ENCODE data around the gene MISFA. TPM values are rescaled to one million over a fixed set of nuclear protein-coding genes. Genes with fewer than 3 reads are reported as not detected.

MISFA gene
- total RNA-seq, 1 experiment from 2014 or later, result 7.9 TPM

DNA sequence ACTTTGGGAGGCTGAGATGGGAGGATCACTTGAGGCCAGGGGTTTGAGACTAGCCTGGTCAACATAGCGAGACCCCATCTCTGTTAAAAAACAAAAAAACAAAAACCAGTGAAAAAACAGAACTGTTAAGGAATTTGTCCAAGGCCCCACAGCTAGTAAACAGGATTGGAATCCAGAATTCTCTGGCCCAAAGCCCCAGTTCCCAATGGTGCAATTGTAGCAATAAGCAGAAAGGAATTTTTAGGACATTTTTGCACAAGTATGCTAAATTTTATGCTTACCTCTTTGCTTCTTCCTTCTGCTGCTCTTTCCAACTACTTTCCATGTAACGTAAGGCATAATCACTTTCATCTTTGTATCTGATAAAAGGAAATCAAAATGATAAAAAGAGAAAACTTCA lies 11.6 kb downstream of the MISFA start:
- Histone ChIP-seq H3K27ac (no peak overlapping the region), H3F3A (ENCODE audit: insufficient read depth, low read depth) (0 out of 2 replicates have a peak, but pooled peaks cover 8% of the 10 kb centered on the region), H3K9me2 (ENCODE audit: insufficient read depth) (no peaks in the 10 kb centered on the region), H3K36me3 (ENCODE audit: low read depth) (peaks cover 25% of the 10 kb centered on the region), H3K4me1 (replicated peaks; ENCODE audit: insufficient read depth) (no peaks in the 10 kb centered on the region), H3K27me3 (ENCODE audit: insufficient read depth, low read depth) (no peaks in the 10 kb centered on the region), H3K9me3 (ENCODE audit: insufficient read depth, low read depth) (no peaks in the 10 kb centered on the region), H2AFZ (no peak overlapping the region), H3K4me2 (no peak overlapping the region), H4K20me1 (ENCODE audit: insufficient read depth) (peaks cover 26% of the 10 kb centered on the region; the same call in 1 of the 2 replicates), H3K4me3 (no peak overlapping the region), H3K79me2 (ENCODE audit: low read depth) (0 out of 2 replicates have a peak, but pooled peaks cover 4% of the 10 kb centered on the region)
- intact Hi-C loops (cut with micrococcal nuclease; ENCODE audit: unreplicated experiment), result no loop called here
- ChIA-PET CTCF (interaction anchor here (0.6 kb wide), 1 partner anchor 348 kb away, joined by 4 read pairs; no protein-coding TSS in a partner anchor), POLR2A (ENCODE audit: unreplicated experiment) (interaction anchor here (0.7 kb wide), 1 partner anchor 1327 kb away, joined by 5 read pairs; no protein-coding TSS in a partner anchor)
- BruUV-seq (replicated peaks), result no TSS peak
- no peak for DNase-seq
- no peak for TF ChIP-seq EZH2 (IDR thresholded peaks at IDR 0.05; ENCODE audit: low read depth)
- TF ChIP-seq, protein P1, sequence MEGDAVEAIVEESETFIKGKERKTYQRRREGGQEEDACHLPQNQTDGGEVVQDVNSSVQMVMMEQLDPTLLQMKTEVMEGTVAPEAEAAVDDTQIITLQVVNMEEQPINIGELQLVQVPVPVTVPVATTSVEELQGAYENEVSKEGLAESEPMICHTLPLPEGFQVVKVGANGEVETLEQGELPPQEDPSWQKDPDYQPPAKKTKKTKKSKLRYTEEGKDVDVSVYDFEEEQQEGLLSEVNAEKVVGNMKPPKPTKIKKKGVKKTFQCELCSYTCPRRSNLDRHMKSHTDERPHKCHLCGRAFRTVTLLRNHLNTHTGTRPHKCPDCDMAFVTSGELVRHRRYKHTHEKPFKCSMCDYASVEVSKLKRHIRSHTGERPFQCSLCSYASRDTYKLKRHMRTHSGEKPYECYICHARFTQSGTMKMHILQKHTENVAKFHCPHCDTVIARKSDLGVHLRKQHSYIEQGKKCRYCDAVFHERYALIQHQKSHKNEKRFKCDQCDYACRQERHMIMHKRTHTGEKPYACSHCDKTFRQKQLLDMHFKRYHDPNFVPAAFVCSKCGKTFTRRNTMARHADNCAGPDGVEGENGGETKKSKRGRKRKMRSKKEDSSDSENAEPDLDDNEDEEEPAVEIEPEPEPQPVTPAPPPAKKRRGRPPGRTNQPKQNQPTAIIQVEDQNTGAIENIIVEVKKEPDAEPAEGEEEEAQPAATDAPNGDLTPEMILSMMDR (conservative IDR thresholded peaks at IDR 0.05), result no peak

DNA sequence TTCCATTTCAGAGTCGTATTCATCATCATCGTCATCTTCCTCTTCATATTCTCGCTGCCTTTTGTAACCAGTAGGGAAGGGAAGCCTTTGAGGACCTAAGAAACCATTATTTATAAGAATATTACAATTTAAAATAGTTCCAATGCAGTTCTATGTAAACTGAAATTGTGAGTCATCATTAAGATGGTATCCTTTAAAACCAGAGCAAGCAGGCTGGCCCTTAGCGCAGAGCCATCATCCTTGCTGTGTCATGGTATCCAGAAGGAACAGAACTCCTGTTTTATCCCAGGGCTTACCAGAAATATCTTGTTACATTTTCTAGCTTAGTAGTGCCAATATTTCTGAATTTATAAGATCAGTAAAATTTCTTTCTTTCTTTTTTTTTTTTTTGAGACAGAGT lies 12.8 kb downstream of the MISFA start:
- Histone ChIP-seq H3K4me2 (no peak overlapping the region), H3K27ac (no peak overlapping the region), H3K9me2 (ENCODE audit: insufficient read depth) (no peaks in the 10 kb centered on the region), H3K4me1 (replicated peaks; ENCODE audit: insufficient read depth) (no peaks in the 10 kb centered on the region), H3K9me3 (ENCODE audit: insufficient read depth, low read depth) (no peaks in the 10 kb centered on the region), H3F3A (ENCODE audit: insufficient read depth, low read depth) (0 out of 2 replicates have a peak, but pooled peaks cover 8% of the 10 kb centered on the region), H4K20me1 (ENCODE audit: insufficient read depth) (peaks cover 27% of the 10 kb centered on the region; the same call in 1 of the 2 replicates), H3K36me3 (ENCODE audit: low read depth) (peaks cover 25% of the 10 kb centered on the region), H3K4me3 (no peak overlapping the region), H2AFZ (no peak overlapping the region), H3K79me2 (ENCODE audit: low read depth) (0 out of 2 replicates have a peak, but pooled peaks cover 4% of the 10 kb centered on the region), H3K27me3 (ENCODE audit: insufficient read depth, low read depth) (no peaks in the 10 kb centered on the region)
- ChIA-PET POLR2A (ENCODE audit: unreplicated experiment) (no interaction called here), CTCF (no interaction called here)
- intact Hi-C loops (cut with micrococcal nuclease; ENCODE audit: unreplicated experiment), result no loop called here
- BruUV-seq (replicated peaks), result no TSS peak
- no peak for DNase-seq
- no peak for TF ChIP-seq EZH2 (IDR thresholded peaks at IDR 0.05; ENCODE audit: low read depth)
- TF ChIP-seq, protein P1 (conservative IDR thresholded peaks at IDR 0.05), result no peak

DNA sequence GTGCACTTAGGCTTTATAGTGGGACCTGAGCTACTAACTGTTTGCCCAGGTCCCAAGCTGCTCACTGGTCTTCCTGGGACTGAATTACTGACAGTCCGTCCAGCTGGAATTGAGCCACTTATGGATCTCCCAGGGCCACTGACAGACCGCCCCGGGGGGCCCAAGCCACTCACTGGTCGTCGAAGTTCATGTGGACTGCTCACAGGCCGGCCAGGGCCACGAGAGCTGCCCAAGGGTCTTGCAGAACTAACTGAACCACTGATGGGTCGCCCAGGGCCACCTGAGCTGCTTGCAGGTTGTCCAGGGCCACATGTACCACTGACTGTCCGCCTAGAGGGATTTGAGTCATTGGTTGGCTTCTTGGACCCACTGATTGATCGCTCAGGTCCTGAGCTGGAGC lies 15.1 kb downstream of the MISFA start:
- intact Hi-C loops (cut with micrococcal nuclease; ENCODE audit: unreplicated experiment), result no loop called here
- Histone ChIP-seq H4K20me1 (ENCODE audit: insufficient read depth) (peaks cover 32% of the 10 kb centered on the region), H3K4me2 (no peak overlapping the region), H3K4me3 (no peak overlapping the region), H3K27me3 (ENCODE audit: insufficient read depth, low read depth) (no peaks in the 10 kb centered on the region), H2AFZ (no peak overlapping the region), H3K9me2 (ENCODE audit: insufficient read depth) (no peaks in the 10 kb centered on the region), H3K4me1 (replicated peaks; ENCODE audit: insufficient read depth) (no peaks in the 10 kb centered on the region), H3K9me3 (ENCODE audit: insufficient read depth, low read depth) (no peaks in the 10 kb centered on the region), H3K27ac (no peak overlapping the region), H3K79me2 (ENCODE audit: low read depth) (peaks cover 23% of the 10 kb centered on the region), H3K36me3 (ENCODE audit: low read depth) (peaks cover 22% of the 10 kb centered on the region), H3F3A (ENCODE audit: insufficient read depth, low read depth) (0 out of 2 replicates have a peak, but pooled peaks cover 2% of the 10 kb centered on the region)
- CTCF ChIA-PET, result no interaction called here
- POLR2A ChIA-PET (ENCODE audit: unreplicated experiment), result no interaction called here
- no TSS peak for BruUV-seq (replicated peaks)
- no peak for DNase-seq
- no peak for TF ChIP-seq EZH2 (IDR thresholded peaks at IDR 0.05; ENCODE audit: low read depth)
- TF ChIP-seq, protein P1 (conservative IDR thresholded peaks at IDR 0.05), result no peak

Measured in PC-9 (cell line).